GM21447 (cell line): ENCODE data around the gene SEL1L3.
A peak's percentile ranks its signal among the peaks of the same experiment; 100 is the strongest.
"Not testable (repeated sequence)": the region's sequence is repeated elsewhere in the genome, so short reads cannot be mapped to it uniquely, and the experiment has no call there.

Experiments used
- ATAC-seq: cut with Tn5 transposase; IDR thresholded peaks from one replicate; pipeline ENCODE4 v1.9.1; 2021; ENCODE audit not compliant: unreplicated experiment

Gene SEL1L3

DNA sequence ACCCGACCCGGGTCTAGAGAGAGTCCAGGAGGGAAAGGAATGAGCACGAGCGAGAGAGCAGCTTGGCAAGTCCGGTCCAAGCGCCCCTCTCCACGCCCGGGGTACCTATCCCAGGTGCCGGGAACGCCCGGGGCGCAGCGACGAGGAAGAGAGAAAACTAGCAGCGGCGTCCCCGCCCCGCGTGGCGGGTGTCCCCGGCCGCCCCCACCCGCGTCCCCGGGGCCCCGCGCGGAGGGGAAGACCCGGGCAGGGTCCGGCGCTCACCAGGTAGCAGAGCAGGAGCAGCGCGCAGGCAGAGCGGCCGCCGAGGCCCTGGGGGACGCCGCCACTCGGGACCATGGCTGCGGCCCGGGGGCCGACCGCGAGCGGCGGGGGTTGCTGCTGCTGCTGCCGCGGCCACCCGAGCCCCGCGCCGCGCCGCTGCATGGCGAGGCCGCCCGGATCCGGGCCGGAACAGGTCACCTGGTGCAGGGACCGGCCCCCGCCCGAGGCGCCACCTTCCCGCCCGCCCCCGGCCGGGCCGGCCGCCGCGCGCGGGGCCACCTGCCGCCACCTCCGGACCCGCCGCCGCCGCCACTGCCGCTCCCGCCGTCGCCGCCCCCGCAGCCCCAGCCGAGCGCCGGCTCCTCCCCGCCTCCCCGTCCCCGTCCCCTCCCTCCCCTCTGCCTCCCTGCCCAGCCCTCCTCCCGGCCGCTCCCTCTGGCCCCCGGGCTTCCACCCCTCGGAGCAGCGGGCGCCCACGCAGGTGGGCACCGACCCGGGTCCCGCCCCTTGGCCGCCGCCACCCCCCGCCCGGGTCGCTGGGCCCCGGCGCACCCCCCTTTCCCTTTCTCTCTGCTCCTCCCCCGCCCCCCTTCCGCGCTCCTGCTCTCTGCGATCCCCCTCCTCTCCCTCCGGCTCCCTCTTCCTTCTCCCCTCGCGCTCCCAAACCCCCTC, at the start of gene SEL1L3:
TSS of gene SEL1L3 (minus strand) at position 578 of the 936 bp plus-strand sequence. CDS start at position 426, 152 bp downstream.
- ATAC-seq: peak; percentile 31

DNA sequence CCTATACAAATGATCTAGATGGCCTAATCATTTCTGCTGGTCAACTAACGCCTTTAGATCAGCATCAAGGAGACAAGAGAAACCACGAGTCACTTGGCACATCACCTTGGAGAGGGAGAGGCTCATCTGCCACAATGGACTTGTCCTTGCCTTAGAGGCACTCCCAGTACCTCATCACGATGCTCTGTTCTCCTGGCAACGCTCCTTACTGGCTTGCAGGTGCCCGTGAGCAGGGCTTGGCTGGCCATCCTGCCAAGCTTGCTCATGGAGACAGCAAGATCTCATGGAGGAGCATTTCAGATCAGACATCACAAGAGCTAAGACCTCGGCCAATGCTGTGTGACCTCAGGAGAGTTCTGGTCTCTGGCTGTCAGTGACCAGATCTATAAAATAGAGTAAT, 48.6 kb upstream of the SEL1L3 start:
- no peak for ATAC-seq

DNA sequence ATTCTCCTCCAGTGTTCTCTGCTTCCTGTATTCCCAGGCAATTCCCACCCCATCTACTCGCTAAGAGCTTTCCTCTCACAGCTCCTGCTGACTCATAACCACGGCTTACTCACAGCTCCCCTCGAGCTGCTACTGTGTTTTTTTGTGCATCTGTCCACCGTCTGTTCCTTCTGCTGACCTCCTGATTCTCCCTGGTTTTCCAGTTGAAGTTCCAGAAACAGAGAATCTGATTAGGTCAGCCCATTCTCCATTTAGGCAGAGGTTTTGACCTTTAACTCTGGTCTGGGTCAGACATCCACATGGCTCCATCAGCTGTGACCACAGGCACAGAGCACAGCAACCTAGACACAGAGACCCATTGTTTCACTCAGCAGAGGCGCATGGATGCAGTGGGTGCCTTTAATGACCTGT, 45.7 kb upstream of the SEL1L3 start:
- ATAC-seq: no peak

DNA sequence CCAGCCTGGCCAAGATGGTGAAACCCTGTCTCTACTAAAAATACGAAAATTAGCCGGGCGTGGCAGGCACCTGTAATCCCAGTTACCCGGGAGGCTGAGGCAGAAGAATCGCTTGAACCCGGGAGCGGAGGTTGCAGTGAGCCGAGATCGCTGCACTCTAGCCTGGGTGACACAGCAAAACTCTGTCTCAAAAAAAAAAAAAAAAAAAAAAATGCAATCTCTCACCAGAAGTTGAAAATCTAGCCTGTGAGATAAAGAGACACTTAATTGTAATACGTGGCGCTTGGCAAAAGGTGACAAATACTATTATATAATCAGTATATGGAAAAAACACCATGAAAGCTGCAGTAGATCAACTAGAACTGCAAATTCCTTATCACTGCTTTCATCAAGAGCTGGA, 43.3 kb upstream of the SEL1L3 start:
- ATAC-seq: not testable (repeated sequence)

DNA sequence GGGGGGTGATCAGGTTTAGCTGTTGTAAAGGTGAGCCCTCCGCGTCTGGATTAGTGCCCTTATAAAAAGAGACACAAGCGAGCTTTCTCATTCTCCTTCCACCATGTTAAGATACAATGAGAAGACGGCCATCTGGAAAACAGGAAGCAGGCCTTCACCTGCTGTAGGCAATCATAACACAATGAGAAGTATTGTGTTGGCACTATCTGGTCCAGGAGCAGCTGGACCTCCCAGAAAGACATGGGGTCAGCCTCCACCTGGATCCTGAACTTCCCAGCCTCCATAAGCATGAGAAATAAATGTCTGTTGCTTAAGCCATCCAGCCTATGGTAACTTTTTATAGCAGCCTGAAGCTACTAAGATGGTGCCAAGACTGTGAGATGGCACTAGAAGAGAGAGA, 42.6 kb upstream of the SEL1L3 start:
- ATAC-seq: no peak

DNA sequence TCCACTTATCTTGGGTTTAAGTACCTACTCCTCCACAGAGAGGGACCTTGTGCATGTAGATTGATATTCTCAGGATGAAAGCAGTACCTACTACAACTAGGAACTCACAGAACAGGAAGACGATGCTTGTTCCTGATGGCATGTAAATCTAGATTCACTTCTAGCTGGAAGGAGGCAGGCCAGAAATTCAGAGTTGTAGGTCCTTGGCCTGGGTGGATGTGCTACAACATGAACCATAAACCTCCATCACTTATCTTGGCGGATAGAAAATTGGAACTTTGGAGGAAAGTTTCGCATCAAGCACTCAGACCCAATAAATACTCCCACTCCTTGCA, 41.9 kb upstream of the SEL1L3 start:
- no peak for ATAC-seq

DNA sequence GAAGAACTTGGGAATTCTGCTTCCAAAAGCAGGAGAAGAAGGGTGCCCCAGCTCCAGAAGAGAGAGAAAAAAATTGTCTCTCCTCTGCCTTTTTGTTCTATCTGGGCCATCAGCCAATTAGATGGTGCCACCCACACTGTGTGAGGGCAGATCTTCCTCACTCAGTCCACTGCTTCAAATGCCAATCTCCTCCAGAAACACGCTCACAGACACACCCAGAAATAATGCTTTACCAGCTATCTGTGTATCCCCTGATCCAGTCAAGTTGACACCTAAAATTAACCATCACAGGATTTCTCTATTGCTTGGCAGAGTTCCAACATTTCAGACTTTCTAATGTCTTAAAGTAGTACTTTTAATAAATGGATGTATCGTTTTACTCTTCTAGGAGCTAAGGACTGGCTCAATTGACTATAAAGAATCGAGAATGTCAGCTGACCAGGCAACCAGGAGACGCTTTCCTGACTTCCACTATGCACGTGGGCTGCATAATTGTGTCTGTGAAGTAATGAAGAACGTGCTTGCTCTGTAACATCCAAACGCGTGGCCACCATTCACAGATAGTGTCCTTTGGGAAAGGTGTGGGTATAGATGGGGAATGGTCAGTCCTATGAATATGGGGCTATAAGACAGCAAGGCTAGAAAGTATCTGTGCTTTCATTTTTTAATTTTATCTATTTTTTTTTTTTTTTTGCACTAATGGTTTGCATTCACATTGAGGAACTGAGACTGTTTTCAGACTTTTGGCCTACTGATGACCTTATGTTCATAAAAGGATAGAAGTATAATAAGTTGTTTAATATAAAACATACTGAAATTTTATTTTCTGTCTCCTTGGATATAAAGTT, 41.3 kb upstream of the SEL1L3 start:
- ATAC-seq: no peak

DNA sequence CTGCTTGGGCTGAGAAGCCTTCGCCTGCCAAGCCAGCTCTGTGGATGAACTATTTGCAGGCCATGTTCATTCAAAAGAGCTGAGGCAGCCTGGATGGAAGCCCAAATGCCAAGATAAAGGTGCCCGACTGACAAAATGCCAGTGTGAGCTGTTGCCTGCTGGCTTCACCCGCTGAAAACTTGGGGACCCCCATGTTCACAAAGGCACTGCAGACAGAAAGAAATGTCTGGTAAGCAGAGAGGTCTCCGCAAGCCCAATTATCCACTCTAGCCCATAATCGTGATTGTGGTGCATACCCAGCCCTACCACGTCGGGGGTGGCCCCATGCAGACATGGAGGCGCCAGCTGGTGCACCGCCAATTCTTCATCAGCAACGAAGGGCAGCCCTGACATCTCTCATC, 38.2 kb upstream of the SEL1L3 start:
- no peak for ATAC-seq

DNA sequence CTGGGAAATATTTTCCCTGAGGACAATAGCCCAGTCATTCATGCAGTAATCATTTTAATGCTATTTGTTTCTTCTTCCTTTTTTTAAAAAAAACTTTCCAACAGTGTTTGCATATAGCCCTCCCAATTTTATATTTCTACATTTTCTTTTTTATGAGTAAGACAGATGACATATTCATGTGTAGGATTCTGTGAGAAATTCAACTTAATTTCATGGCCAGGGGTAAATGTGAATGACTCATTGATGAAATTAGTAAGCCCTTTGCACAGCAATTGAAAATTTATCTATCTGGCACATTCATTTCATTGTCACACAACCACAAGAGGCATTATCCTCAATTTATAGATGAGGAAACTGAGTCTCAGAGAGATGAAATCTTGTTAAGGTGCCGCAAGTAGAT, 37.5 kb upstream of the SEL1L3 start:
- ATAC-seq: no peak

DNA sequence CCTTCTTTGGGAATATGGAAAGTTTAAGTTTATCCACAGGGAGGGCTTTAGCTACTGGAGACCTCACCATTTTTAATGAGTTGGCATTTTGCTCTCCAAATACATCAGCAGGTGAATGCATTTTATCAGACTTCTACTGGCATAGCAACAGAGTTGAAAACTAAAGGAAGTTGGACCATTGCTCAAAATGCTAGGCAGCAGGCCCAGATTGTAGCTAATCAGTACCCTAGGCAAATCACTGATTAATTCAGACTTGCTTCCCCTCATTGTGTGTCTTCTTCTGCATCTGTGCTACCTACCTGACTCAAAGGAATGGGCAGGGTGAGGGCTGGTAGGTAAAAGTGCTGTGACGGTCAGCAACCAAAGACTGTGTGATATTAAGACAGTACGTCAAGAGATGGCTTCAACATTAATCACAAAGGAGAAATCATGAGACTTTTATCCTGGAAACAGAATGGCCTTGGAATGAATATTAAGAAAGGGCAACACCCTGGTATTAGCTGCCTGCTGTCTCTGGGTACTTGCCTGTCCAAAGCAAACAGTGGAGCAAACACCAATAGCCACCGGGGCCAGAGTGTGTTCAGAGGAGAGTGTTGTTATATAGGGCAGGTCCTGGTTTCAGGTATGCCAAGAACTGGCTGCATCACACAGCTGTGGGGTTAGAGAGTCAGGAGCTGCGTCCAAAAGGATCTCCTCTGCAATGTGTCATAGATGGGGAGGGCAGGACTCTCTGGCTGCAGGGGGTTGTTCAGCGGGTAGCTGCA, 34.2 kb upstream of the SEL1L3 start:
- ATAC-seq: no peak

DNA sequence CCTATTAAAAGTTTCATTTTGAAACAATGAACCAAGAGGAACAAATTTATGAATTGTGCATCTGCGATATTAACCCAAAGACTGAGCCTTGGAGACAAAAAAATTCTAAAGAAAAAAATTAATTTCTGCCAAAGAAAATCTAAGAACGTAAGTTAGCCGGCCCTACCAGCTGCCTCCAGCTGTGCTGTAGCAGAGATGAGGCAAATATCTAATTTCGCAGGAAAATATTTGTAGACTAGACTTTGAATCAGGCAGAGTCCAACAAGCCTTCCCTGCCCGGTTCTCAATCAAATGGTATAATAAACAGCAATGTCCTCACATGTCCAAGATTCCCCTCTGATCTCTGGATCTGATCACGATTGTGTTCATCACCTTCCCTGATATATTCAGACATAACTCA, 30.0 kb upstream of the SEL1L3 start:
- ATAC-seq: no peak

DNA sequence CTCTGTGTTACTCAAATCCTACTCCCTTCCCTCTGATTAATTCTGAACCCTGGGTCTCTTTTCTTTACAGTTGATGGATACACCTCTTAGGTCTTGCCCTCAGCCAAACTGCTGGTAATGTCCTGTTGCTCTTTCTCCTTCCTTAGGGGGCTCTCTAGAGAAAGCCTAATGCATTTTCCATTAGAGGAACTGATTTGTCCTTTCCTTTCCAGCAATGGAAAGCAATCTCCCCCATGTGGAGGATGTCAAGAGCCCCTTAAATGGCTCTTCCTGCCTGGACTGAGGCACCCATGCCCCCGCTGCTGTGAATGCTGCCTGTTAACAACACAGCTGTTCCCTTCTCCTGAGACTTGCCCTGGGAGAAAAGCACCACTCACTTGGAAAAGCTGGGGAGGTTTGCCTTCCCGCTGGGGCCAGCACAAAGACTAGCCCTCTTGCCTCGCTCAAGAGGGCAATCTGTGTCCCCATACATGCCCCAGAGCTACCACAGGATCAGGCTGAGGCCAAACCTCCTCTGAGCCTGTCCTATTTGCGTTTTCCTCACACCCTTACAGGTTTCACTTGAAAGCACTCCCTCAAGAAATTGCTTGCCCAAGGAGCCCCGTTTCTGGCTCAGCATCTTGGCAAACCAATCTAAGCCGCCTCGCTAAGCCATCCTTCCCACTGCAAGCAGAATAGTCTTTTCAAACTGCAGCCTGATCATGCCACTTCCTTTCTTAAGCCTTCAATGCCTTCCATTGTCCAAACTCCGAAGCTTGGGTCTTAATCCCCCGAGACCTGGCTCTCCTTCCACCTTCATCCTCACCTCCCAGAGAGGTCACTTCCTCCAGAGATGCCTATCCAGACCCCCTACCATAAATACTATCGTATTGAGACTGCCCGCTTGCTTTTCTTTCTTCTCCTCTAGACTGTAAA, 28.0 kb upstream of the SEL1L3 start:
- no peak for ATAC-seq

DNA sequence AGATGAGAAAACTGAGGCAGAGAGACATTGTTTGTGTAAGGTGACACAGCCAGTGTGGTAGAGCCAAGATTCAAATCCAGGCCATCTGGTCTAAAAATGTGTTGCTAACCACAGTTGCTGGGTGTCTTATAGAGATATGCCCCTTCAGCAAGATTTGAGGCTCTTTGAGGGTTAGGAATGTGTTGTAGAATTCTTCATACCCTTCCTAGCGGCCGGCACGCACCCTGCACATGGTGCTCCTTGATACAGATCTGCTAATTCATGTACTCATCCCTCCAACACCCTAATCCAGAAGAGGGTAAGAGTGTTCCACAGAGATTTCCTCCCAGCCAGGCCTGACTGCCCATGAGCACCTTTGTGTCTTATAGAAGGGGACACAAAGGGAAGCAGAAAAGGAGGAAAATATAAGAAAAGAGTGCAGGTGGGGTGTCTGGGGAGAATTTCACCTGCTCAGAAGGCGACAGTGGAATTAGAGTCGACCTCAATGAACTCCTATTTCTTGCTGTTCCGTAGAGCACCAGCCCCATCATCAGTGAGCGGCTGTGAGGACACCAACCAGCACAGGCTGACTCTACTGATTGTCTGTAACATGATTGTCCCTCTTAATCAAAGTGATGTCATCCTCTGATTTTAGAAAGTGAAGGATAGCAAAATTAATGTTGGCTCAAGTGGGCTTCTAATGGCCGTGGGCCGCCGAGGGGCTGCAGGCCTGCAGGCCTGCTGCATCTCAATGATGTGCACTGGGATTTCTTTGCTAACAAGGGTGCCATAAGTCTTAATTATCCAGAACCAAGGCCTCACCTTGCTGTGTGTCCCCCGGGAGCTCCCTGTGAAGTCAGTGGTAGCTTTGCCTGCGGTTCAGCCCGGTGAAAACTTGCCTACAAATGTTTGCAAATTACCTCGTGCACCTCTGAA, 27.1 kb upstream of the SEL1L3 start:
- no peak for ATAC-seq

DNA sequence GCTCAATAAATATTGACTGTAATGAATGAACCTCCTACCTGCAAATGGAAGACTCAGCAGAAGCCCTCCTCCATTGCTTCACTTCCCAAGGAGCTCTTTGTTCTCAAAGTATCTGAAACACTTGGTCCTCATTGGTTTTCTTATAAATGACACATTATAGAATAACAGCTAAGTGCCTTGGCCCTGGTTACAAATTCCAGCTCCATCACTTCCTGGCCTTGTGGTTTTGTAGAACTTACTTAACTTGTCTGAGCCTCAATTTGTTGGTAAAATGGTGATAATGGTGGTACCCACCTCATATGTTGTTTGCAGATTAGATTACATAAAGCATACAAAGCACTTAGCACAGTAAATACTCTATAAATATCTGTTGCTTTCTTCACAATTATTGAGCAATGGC, 26.0 kb upstream of the SEL1L3 start:
- no peak for ATAC-seq

DNA sequence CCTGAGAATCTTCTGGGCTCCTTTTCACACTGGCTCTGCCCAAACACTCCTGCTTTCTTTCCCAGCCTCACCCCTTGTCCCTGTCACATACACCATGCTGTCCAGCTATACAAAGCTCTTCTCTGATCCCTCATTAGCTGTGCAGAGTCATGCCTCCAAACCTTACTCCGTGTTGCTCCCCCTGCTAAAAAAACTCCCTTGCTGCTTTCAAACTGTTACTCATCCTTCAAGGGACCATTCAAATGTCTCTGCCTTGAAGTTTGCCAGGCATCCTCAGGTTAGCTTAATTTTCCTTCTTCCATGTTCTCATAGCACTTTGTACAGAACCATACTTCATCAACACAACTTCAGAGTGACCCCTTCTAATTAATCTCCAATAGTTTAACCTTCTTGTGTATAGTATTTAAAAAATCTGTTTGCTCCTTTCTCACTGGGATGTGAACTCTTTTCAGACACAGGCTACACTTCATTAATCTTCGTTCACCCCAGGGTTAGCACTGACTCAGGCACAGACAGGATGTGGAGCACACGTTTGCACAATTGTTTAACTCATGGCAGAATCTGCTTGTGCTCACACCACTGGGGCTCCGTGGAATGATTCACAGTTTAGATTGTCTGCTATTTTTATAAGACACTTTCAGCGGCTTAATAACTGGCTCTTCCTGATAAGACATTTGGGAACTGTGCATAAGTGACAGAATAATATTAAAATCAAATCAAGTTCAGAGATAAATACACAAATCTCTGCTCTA, 21.4 kb upstream of the SEL1L3 start:
- peak; percentile 56 for ATAC-seq

DNA sequence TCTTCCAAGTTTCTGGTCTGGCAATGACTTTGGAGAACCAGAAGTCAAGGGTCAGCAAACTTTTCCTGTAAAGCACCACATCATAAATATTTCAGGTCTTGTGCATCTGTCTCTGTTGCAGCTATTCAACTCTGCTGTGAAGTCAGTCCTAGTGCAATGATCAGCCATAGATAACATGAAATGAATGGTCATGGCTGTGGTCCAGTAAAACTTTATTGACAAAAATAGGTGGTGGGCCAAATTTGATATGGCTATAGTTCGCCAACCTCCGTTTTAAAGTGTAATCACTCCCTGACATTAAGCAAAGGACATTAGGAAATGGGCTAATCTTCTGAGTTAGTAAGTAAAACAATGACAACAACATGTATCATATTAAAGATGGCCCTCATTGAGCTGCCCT, 20.8 kb upstream of the SEL1L3 start:
- ATAC-seq: no peak

DNA sequence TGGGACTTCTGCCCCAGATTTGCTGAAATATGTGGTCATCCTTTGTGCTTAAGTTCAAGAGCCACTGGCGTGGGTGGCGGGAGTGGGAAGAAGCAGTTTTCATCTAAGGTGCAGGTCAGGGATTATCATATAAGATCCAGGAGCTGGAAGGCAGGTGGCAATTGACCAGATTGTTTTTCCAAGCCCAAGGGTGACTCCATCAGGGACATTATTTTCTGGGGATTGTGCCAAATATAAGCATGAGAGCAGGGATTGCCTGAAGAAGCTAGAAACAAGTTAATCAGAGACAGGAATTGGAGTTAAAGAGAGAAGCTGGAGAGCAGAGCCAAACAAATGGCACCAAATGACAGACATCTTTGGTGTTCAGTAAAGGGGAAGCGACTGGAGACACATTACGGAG, 19.4 kb upstream of the SEL1L3 start:
- no peak for ATAC-seq

DNA sequence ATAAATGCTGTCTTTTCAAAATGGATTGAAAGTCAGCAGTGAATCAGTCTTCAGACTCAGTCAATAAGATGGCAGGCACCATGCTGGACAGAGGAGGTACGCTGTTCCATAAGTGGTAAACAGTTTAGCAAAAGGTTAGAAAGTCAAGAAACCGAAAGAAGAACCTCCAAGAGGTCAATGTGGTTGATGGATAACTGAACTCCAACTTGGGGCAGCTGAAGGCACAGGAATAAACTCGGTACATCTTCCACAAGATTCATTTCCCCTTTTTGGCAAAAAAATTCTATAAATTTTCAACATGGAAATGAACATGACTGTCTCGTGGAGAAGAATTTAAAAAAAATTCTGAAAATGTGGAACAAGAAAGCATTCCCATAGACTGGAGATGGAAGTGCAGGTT, 18.4 kb upstream of the SEL1L3 start:
- no peak for ATAC-seq
